ENCODE results near the gene PAX2. TPM values are rescaled to one million over a fixed set of nuclear protein-coding genes. Genes with fewer than 3 reads are reported as not detected.

Gene PAX2
- total RNA-seq, 1 donor from 2014 or later, result 0.18 TPM

GRCh38 chr10:100714566-100714950 is 30.8 kb upstream of the PAX2 start:
- Mint-ChIP-seq H3K27me3 (ENCODE audit: low read depth) (peaks cover 83% of the 10 kb centered on the region), H3K9me3 (no peaks in the 10 kb centered on the region), H3K4me3 (ENCODE audit: low read depth) (no peak overlapping the region), H3K27ac (no peak overlapping the region), H3K36me3 (ENCODE audit: low read depth) (no peaks in the 10 kb centered on the region), H3K4me1 (ENCODE audit: low read depth) (no peaks in the 10 kb centered on the region)
- DNase-seq (ENCODE audit: low spot score), result no peak
- intact Hi-C loops (cut with micrococcal nuclease), result no loop called here

GRCh38 chr10:100715101-100715444 is 30.3 kb upstream of the PAX2 start:
- H3K27ac Mint-ChIP-seq, result no peak overlapping the region
- H3K9me3 Mint-ChIP-seq, result no peaks in the 10 kb centered on the region
- no peak overlapping the region for H3K4me3 Mint-ChIP-seq (ENCODE audit: low read depth)
- no peaks in the 10 kb centered on the region for H3K36me3 Mint-ChIP-seq (ENCODE audit: low read depth)
- no peak for DNase-seq (ENCODE audit: low spot score)
- H3K4me1 Mint-ChIP-seq (ENCODE audit: low read depth), result no peaks in the 10 kb centered on the region
- intact Hi-C loops (cut with micrococcal nuclease), result loop anchor here (5.0 kb wide), 1 partner anchor 33 kb away; no protein-coding TSS in a partner anchor
- H3K27me3 Mint-ChIP-seq (ENCODE audit: low read depth), result peaks cover 85% of the 10 kb centered on the region

GRCh38 chr10:100715445-100716385 is 29.7 kb upstream of the PAX2 start:
- H3K9me3 Mint-ChIP-seq, result no peaks in the 10 kb centered on the region
- no peaks in the 10 kb centered on the region for H3K4me1 Mint-ChIP-seq (ENCODE audit: low read depth)
- peaks cover 86% of the 10 kb centered on the region for H3K27me3 Mint-ChIP-seq (ENCODE audit: low read depth)
- no peaks in the 10 kb centered on the region for H3K36me3 Mint-ChIP-seq (ENCODE audit: low read depth)
- intact Hi-C loops (cut with micrococcal nuclease), result loop anchor here (2.0 to 5.0 kb wide), 2 partner anchors 31 to 33 kb away; no protein-coding TSS in a partner anchor
- DNase-seq (ENCODE audit: low spot score), result no peak
- no peak overlapping the region for H3K27ac Mint-ChIP-seq
- H3K4me3 Mint-ChIP-seq (ENCODE audit: low read depth), result no peak overlapping the region

- no peaks in the 10 kb centered on the region for H3K9me3 Mint-ChIP-seq
- H3K4me1 Mint-ChIP-seq (ENCODE audit: low read depth), result no peaks in the 10 kb centered on the region
- no peaks in the 10 kb centered on the region for H3K36me3 Mint-ChIP-seq (ENCODE audit: low read depth)
- H3K4me3 Mint-ChIP-seq (ENCODE audit: low read depth), result no peak overlapping the region
- no peak for DNase-seq (ENCODE audit: low spot score)
- H3K27ac Mint-ChIP-seq, result no peak overlapping the region
- intact Hi-C loops (cut with micrococcal nuclease), result loop anchor here (2.0 to 5.0 kb wide), 2 partner anchors 30 to 35 kb away; no protein-coding TSS in a partner anchor
- peaks cover 83% of the 10 kb centered on the region for H3K27me3 Mint-ChIP-seq (ENCODE audit: low read depth)
Observed at GRCh38 chr10:100717166-100717565, 28.2 kb upstream of the PAX2 start.

- H3K4me1 Mint-ChIP-seq (ENCODE audit: low read depth), result no peaks in the 10 kb centered on the region
- intact Hi-C loops (cut with micrococcal nuclease), result loop anchor here (5.0 kb wide), 1 partner anchor 36 kb away; no protein-coding TSS in a partner anchor
- H3K27me3 Mint-ChIP-seq (ENCODE audit: low read depth), result peaks cover 78% of the 10 kb centered on the region
- no peaks in the 10 kb centered on the region for H3K9me3 Mint-ChIP-seq
- H3K4me3 Mint-ChIP-seq (ENCODE audit: low read depth), result no peak overlapping the region
- DNase-seq (ENCODE audit: low spot score), result no peak
- H3K36me3 Mint-ChIP-seq (ENCODE audit: low read depth), result no peaks in the 10 kb centered on the region
- H3K27ac Mint-ChIP-seq, result no peak overlapping the region
Observed at GRCh38 chr10:100718197-100718742, 27.1 kb upstream of the PAX2 start.

GRCh38 chr10:100723180-100723579 is 22.2 kb upstream of the PAX2 start:
- Mint-ChIP-seq H3K27ac (no peak overlapping the region), H3K36me3 (ENCODE audit: low read depth) (no peaks in the 10 kb centered on the region), H3K4me3 (ENCODE audit: low read depth) (no peak overlapping the region), H3K27me3 (ENCODE audit: low read depth) (peaks cover 76% of the 10 kb centered on the region), H3K4me1 (ENCODE audit: low read depth) (peaks cover 2% of the 10 kb centered on the region), H3K9me3 (no peaks in the 10 kb centered on the region)
- intact Hi-C loops (cut with micrococcal nuclease), result no loop called here
- no peak for DNase-seq (ENCODE audit: low spot score)

GRCh38 chr10:100723770-100724530 is 21.4 kb upstream of the PAX2 start:
- no peaks in the 10 kb centered on the region for H3K9me3 Mint-ChIP-seq
- intact Hi-C loops (cut with micrococcal nuclease), result no loop called here
- no peaks in the 10 kb centered on the region for H3K36me3 Mint-ChIP-seq (ENCODE audit: low read depth)
- no peak for DNase-seq (ENCODE audit: low spot score)
- H3K27ac Mint-ChIP-seq, result no peak overlapping the region
- no peak overlapping the region for H3K4me3 Mint-ChIP-seq (ENCODE audit: low read depth)
- peaks cover 76% of the 10 kb centered on the region for H3K27me3 Mint-ChIP-seq (ENCODE audit: low read depth)
- H3K4me1 Mint-ChIP-seq (ENCODE audit: low read depth), result peaks cover 2% of the 10 kb centered on the region

GRCh38 chr10:100724531-100725027 is 20.8 kb upstream of the PAX2 start:
- no peak for DNase-seq (ENCODE audit: low spot score)
- Mint-ChIP-seq H3K4me1 (ENCODE audit: low read depth) (peaks cover 3% of the 10 kb centered on the region), H3K36me3 (ENCODE audit: low read depth) (no peaks in the 10 kb centered on the region), H3K27me3 (ENCODE audit: low read depth) (peaks cover 76% of the 10 kb centered on the region), H3K9me3 (no peaks in the 10 kb centered on the region), H3K4me3 (ENCODE audit: low read depth) (no peak overlapping the region), H3K27ac (no peak overlapping the region)
- intact Hi-C loops (cut with micrococcal nuclease), result loop anchor here (5.0 kb wide), 1 partner anchor 493 kb away; no protein-coding TSS in a partner anchor

GRCh38 chr10:100725071-100725471 is 20.3 kb upstream of the PAX2 start:
- Mint-ChIP-seq H3K4me3 (ENCODE audit: low read depth) (no peak overlapping the region), H3K27ac (no peak overlapping the region), H3K9me3 (no peaks in the 10 kb centered on the region), H3K36me3 (ENCODE audit: low read depth) (no peaks in the 10 kb centered on the region), H3K27me3 (ENCODE audit: low read depth) (peaks cover 76% of the 10 kb centered on the region), H3K4me1 (ENCODE audit: low read depth) (peaks cover 3% of the 10 kb centered on the region)
- intact Hi-C loops (cut with micrococcal nuclease), result loop anchor here (5.0 kb wide), 1 partner anchor 492 kb away; no protein-coding TSS in a partner anchor
- no peak for DNase-seq (ENCODE audit: low spot score)

- DNase-seq (ENCODE audit: low spot score), result no peak
- intact Hi-C loops (cut with micrococcal nuclease), result loop anchor here (5.0 kb wide), 1 partner anchor 491 kb away; no protein-coding TSS in a partner anchor
- Mint-ChIP-seq H3K4me1 (ENCODE audit: low read depth) (peaks cover 5% of the 10 kb centered on the region), H3K27me3 (ENCODE audit: low read depth) (peaks cover 77% of the 10 kb centered on the region), H3K9me3 (no peaks in the 10 kb centered on the region), H3K4me3 (ENCODE audit: low read depth) (no peak overlapping the region), H3K36me3 (ENCODE audit: low read depth) (no peaks in the 10 kb centered on the region), H3K27ac (no peak overlapping the region)
Observed at GRCh38 chr10:100725869-100726426, 19.4 kb upstream of the PAX2 start.

- Mint-ChIP-seq H3K27me3 (ENCODE audit: low read depth) (peaks cover 83% of the 10 kb centered on the region), H3K4me3 (ENCODE audit: low read depth) (no peak overlapping the region), H3K9me3 (no peaks in the 10 kb centered on the region), H3K4me1 (ENCODE audit: low read depth) (peaks cover 10% of the 10 kb centered on the region), H3K36me3 (ENCODE audit: low read depth) (no peaks in the 10 kb centered on the region), H3K27ac (no peak overlapping the region)
- DNase-seq (ENCODE audit: low spot score), result no peak
- intact Hi-C loops (cut with micrococcal nuclease), result loop anchor here (5.0 kb wide), 1 partner anchor 489 kb away; no protein-coding TSS in a partner anchor
Observed at GRCh38 chr10:100727808-100728207, 17.6 kb upstream of the PAX2 start.
